Keratinocyte (primary cell): ENCODE measurements around the gene VAC14. TPM values are rescaled to one million over a fixed set of nuclear protein-coding genes. Genes with fewer than 3 reads are reported as not detected.

Source experiments
- DNase-seq: peaks from one replicate; pipeline ENCODE4 v3.0.0-alpha.2; 2011; ENCODE audit warnings: low read depth, missing footprints, low spot score
- FAIRE-seq: peaks from 2 replicates; lab custom pipeline; 2011; peaks lifted over from hg19 to GRCh38; lab: Jason Lieb, UNC
- H2AFZ ChIP-seq: 2 replicates; pipeline ENCODE4 v1.6.0; 2012; ENCODE audit warnings: low read length, control low read depth, inconsistent platforms; ENCODE audit not compliant: control insufficient read depth
- H3K27ac ChIP-seq: 2 replicates; pipeline ENCODE4 v1.5.1; 2011; ENCODE audit warnings: low read length; ENCODE audit not compliant: control insufficient read depth, insufficient read depth
- H3K27me3 ChIP-seq: 3 replicates; pipeline ENCODE4 v1.6.0; 2011; ENCODE audit warnings: low read length; ENCODE audit not compliant: control insufficient read depth, insufficient read depth; ENCODE audit errors: extremely low read depth
- H3K36me3 ChIP-seq, 2 experiments: 2 replicates in 1 of 2; 3 replicates in 1 of 2; pipeline ENCODE4 v1.5.1; 2011; ENCODE audit warnings: low read length in 2 of 2, mild to moderate bottlenecking in 1 of 2; ENCODE audit not compliant: control insufficient read depth in 2 of 2, insufficient read depth in 2 of 2; ENCODE audit errors: extremely low read depth in 1 of 2
- H3K4me1 ChIP-seq: 3 replicates; pipeline ENCODE4 v1.5.1; 2011; ENCODE audit warnings: low read length; ENCODE audit not compliant: control insufficient read depth, insufficient read depth; ENCODE audit errors: extremely low read depth
- H3K4me2 ChIP-seq: 3 replicates; pipeline ENCODE4 v1.6.0; 2011; ENCODE audit warnings: low read depth, low read length; ENCODE audit not compliant: control insufficient read depth, insufficient read depth; ENCODE audit errors: extremely low read depth
- H3K4me3 ChIP-seq, 3 experiments: fragments of 200-600 bp in 1 of 3; sonication (generic) in 1 of 3; 2 replicates in 2 of 3; 3 replicates in 1 of 3; pipeline ENCODE4 v1.5.1; 2011 to 2016; ENCODE audit warnings: low read length in 3 of 3, mild to moderate bottlenecking in 3 of 3, control low read depth in 2 of 3, inconsistent platforms in 1 of 3, low read depth in 1 of 3, mixed read lengths in 1 of 3, mixed run types in 1 of 3, moderate library complexity in 1 of 3; ENCODE audit not compliant: control insufficient read depth in 2 of 3, insufficient read depth in 2 of 3; ENCODE audit errors: extremely low read depth in 1 of 3
- H3K79me2 ChIP-seq: 2 replicates; pipeline ENCODE4 v1.6.0; 2012; ENCODE audit warnings: low read length; ENCODE audit not compliant: control insufficient read depth, insufficient read depth
- H3K9ac ChIP-seq: 3 replicates; pipeline ENCODE4 v1.6.0; 2011; ENCODE audit warnings: low read length; ENCODE audit not compliant: control insufficient read depth, insufficient read depth; ENCODE audit errors: extremely low read depth
- H3K9me1 ChIP-seq: 3 replicates; pipeline ENCODE4 v1.6.0; 2011; ENCODE audit warnings: low read length; ENCODE audit not compliant: control insufficient read depth, insufficient read depth; ENCODE audit errors: extremely low read depth
- H3K9me3 ChIP-seq: 2 replicates; pipeline ENCODE4 v1.5.1; 2012; ENCODE audit warnings: low read depth, low read length; ENCODE audit not compliant: control insufficient read depth
- H4K20me1 ChIP-seq: 3 replicates; pipeline ENCODE4 v1.6.0; 2011; ENCODE audit warnings: low read length; ENCODE audit not compliant: control insufficient read depth, insufficient read depth; ENCODE audit errors: extremely low read depth
- EZH2 ChIP-seq: IDR thresholded peaks from one replicate; pipeline ENCODE4 v1.6.1; 2012; ENCODE audit warnings: inconsistent platforms, mild to moderate bottlenecking, low read length, moderate library complexity
- dilution Hi-C: fragments of 300-500 bp; cut with MboI; formaldehyde crosslinking; loops from one replicate; pipeline ENCODE4 v1.7.0; 2020; ENCODE audit warnings: low sequenced_read_pairs; ENCODE audit not compliant: extremely low pct_ligation_motif_present
- polyA plus RNA-seq, 5 experiments: library from polyadenylated mRNA; depleted of rRNA in 3 of 5; stranded (reverse) in 3 of 5; stranded (forward) in 1 of 5; unstranded in 1 of 5; fragments of >200 nt; gene quantifications; 1 replicate in 1 of 5; 2 replicates in 3 of 5; 3 replicates in 1 of 5; pipeline versions ENCODE4 v1.2.1 to v1.2.3, GENCODE V29; 2011 to 2012; ENCODE audit warnings: missing spikeins in 2 of 5, low read depth in 1 of 5, low replicate concordance in 1 of 5
- TF ChIP-seq, protein P1 (sequence below), 3 experiments: IDR thresholded peaks in 1 of 3; conservative IDR thresholded peaks in 1 of 3; optimal IDR thresholded peaks in 1 of 3; 2 replicates in 2 of 3; 3 replicates in 1 of 3; pipeline versions ENCODE3 to v1.5.1; 2011; ENCODE audit warnings: low read length in 3 of 3, mild to moderate bottlenecking in 3 of 3, moderate library complexity in 2 of 3, control low read depth in 1 of 3, inconsistent platforms in 1 of 3; ENCODE audit not compliant: insufficient read depth in 2 of 3; ENCODE audit errors: extremely low read depth in 1 of 3

The VAC14 gene
- polyA plus RNA-seq, 1 donor (not counting 4 experiments of a cell fraction or from before 2014, with no cell fraction given): 15.9 TPM

DNA sequence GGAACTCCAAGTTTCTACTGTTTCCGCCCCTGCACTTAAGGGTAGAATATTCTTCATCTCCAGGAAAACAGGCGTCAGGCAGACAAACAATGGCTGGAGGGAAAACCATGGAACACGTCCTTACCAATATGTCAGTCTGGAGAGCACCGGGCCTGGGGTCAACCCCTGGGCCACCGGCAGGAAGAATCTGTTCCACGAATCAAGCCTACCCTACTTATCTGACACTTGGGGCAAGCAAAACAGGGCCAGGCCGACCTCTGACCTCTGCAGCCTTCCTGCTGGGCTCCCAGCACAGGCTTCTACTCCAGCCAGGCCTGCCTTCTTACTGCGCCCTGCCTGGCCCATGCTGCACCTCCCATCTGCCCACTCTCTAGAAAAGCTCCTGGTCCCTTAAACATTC lies 10.1 kb downstream of the VAC14 start:
- FAIRE-seq (no peak), DNase-seq (no peak)
- Histone ChIP-seq H3K4me3 (no peak overlapping the region), H3K27ac (no peak overlapping the region), H3K79me2 (peaks cover 40% of the 10 kb centered on the region), H3K9me3 (no peaks in the 10 kb centered on the region), H3K9ac (no peak overlapping the region), H3K36me3 (peaks cover 5 to 8% of the 10 kb centered on the region in 2 experiments), H4K20me1 (peaks cover 7% of the 10 kb centered on the region), H3K9me1 (peaks cover 8% of the 10 kb centered on the region), H3K4me2 (no peak overlapping the region), H2AFZ (no peak overlapping the region), H3K27me3 (no peaks in the 10 kb centered on the region), H3K4me1 (no peaks in the 10 kb centered on the region)
- TF ChIP-seq, protein P1, sequence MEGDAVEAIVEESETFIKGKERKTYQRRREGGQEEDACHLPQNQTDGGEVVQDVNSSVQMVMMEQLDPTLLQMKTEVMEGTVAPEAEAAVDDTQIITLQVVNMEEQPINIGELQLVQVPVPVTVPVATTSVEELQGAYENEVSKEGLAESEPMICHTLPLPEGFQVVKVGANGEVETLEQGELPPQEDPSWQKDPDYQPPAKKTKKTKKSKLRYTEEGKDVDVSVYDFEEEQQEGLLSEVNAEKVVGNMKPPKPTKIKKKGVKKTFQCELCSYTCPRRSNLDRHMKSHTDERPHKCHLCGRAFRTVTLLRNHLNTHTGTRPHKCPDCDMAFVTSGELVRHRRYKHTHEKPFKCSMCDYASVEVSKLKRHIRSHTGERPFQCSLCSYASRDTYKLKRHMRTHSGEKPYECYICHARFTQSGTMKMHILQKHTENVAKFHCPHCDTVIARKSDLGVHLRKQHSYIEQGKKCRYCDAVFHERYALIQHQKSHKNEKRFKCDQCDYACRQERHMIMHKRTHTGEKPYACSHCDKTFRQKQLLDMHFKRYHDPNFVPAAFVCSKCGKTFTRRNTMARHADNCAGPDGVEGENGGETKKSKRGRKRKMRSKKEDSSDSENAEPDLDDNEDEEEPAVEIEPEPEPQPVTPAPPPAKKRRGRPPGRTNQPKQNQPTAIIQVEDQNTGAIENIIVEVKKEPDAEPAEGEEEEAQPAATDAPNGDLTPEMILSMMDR (optimal IDR thresholded peaks at IDR 0.05 in 1 of 3, IDR thresholded peaks at IDR 0.05 in 1 of 3, conservative IDR thresholded peaks at IDR 0.05 in 1 of 3; ENCODE audit: extremely low read depth in 1 of 3, insufficient read depth in 2 of 3, low read length in 3 of 3): no peak
- TF ChIP-seq EZH2: no peak
- dilution Hi-C loops: no loop called here

DNA sequence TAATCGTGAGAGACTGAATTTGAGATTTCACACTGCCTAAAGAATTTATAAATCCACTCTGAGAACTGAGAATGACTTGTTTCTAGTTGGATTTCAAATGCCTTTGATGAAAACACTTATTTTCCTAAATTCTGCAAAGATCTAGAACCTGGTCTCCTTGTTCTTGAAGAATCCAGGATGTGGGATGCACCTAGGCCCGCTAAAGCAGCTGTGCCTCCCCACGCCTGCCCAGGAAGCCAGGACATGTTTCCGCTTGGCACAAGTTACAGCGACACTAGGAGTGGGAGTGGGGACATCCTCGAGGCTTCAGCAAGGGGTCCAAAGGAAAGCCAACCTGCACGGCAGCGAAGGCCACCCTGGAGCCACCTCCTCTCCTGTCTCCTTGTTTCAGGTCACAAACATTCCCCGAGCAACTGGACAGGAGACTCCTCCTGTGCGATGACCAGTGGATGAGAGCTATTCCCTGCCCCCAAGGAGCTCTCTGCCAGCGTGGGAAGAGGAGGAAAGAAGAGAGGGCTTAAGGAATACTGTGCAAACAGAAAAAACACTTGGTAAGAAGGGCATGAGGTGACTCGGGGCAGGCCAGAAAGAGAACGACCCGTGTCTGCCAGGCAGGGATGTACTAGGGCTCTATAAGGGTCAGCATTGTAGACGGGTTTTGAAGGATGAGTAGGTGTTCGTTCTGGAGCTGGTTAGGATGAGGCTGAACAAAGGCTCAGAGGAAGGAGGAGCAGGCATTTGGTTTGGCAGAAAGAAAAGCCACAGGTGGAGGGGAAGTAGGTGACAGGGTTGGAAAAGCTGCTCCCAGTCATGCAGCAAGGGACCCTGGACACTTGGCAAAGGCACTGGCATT lies 11.1 kb downstream of the VAC14 start:
- dilution Hi-C loops: no loop called here
- Histone ChIP-seq H3K27ac (no peak overlapping the region), H3K4me2 (no peak overlapping the region), H4K20me1 (peaks cover 7% of the 10 kb centered on the region), H3K79me2 (peaks cover 32% of the 10 kb centered on the region), H3K9me3 (no peaks in the 10 kb centered on the region), H3K9me1 (peaks cover 8% of the 10 kb centered on the region), H3K4me3 (no peak overlapping the region), H2AFZ (no peak overlapping the region), H3K4me1 (no peaks in the 10 kb centered on the region), H3K9ac (no peak overlapping the region), H3K36me3 (peaks cover 9 to 15% of the 10 kb centered on the region in 2 experiments), H3K27me3 (no peaks in the 10 kb centered on the region)
- FAIRE-seq: no peak
- TF ChIP-seq, protein P1 (optimal IDR thresholded peaks at IDR 0.05 in 1 of 3, IDR thresholded peaks at IDR 0.05 in 1 of 3, conservative IDR thresholded peaks at IDR 0.05 in 1 of 3; ENCODE audit: extremely low read depth in 1 of 3, insufficient read depth in 2 of 3, low read length in 3 of 3): no peak
- no peak for TF ChIP-seq EZH2
- DNase-seq: no peak
